ENCODE measurements around the gene PPP1R16B. TPM values are rescaled to one million over a fixed set of nuclear protein-coding genes. Genes with fewer than 3 reads are reported as not detected.
A peak's percentile ranks its signal among the peaks of the same experiment; 100 is the strongest.

PPP1R16B gene
- total RNA-seq, 1 donor from 2014 or later = 6.4 TPM

GRCh38 chr20:38931984-38932383, 126.5 kb downstream of the PPP1R16B start:
- DNase-seq (ENCODE audit: extremely low spot score in 2 of 2) = no peak
- no peaks in the 10 kb centered on the region for H3K9me3 ChIP-seq
- H3K27me3 ChIP-seq = no peaks in the 10 kb centered on the region
- no peaks in the 10 kb centered on the region for H3K36me3 ChIP-seq
- H3K27ac ChIP-seq = no peak overlapping the region
- intact Hi-C loops (cut with DNase I) = no loop called here
- TF ChIP-seq POLR2A (IDR thresholded peaks at IDR 0.05) (no peak), CTCF (IDR thresholded peaks at IDR 0.05) (no peak), POLR2AphosphoS5 (IDR thresholded peaks at IDR 0.05; ENCODE audit: insufficient read depth in 1 of 2, low read depth in 1 of 2) (no peak)
- H3K4me1 ChIP-seq = peaks cover 18% of the 10 kb centered on the region
- H3K4me3 ChIP-seq = no peak overlapping the region

- no peaks in the 10 kb centered on the region for H3K9me3 ChIP-seq
These were observed 127.1 kb downstream of the PPP1R16B start for GRCh38 chr20:38932457-38933120.

GRCh38 chr20:38934530-38934929, 129.0 kb downstream of the PPP1R16B start:
- Histone ChIP-seq H3K4me3 (no peak overlapping the region), H3K36me3 (no peaks in the 10 kb centered on the region), H3K27me3 (no peaks in the 10 kb centered on the region), H3K27ac (no peak overlapping the region), H3K9me3 (no peaks in the 10 kb centered on the region), H3K4me1 (peaks cover 9% of the 10 kb centered on the region)
- intact Hi-C loops (cut with DNase I) = no loop called here
- no peak for DNase-seq (ENCODE audit: extremely low spot score in 2 of 2)
- no peak for TF ChIP-seq POLR2A (IDR thresholded peaks at IDR 0.05)
- no peak for TF ChIP-seq POLR2AphosphoS5 (IDR thresholded peaks at IDR 0.05; ENCODE audit: insufficient read depth in 1 of 2, low read depth in 1 of 2)
- TF ChIP-seq CTCF (IDR thresholded peaks at IDR 0.05) = no peak

More at GRCh38 chr20:38932457-38933120, 127.1 kb downstream of the PPP1R16B start:
- Histone ChIP-seq H3K27ac (no peak overlapping the region), H3K27me3 (no peaks in the 10 kb centered on the region), H3K4me3 (no peak overlapping the region), H3K36me3 (no peaks in the 10 kb centered on the region), H3K4me1 (peaks cover 12% of the 10 kb centered on the region)
- intact Hi-C loops (cut with DNase I) = no loop called here
- TF ChIP-seq POLR2A (IDR thresholded peaks at IDR 0.05) (no peak), POLR2AphosphoS5 (IDR thresholded peaks at IDR 0.05; ENCODE audit: insufficient read depth in 1 of 2, low read depth in 1 of 2) (no peak), CTCF (IDR thresholded peaks at IDR 0.05) (no peak)
- DNase-seq (ENCODE audit: extremely low spot score in 2 of 2) = no peak

GRCh38 chr20:38935285-38935684, 129.8 kb downstream of the PPP1R16B start:
- Histone ChIP-seq H3K27me3 (no peaks in the 10 kb centered on the region), H3K4me3 (no peak overlapping the region), H3K27ac (no peak overlapping the region), H3K36me3 (no peaks in the 10 kb centered on the region), H3K4me1 (peaks cover 9% of the 10 kb centered on the region), H3K9me3 (no peaks in the 10 kb centered on the region)
- TF ChIP-seq POLR2A (IDR thresholded peaks at IDR 0.05) = no peak
- TF ChIP-seq CTCF (IDR thresholded peaks at IDR 0.05) = no peak
- no peak for TF ChIP-seq POLR2AphosphoS5 (IDR thresholded peaks at IDR 0.05; ENCODE audit: insufficient read depth in 1 of 2, low read depth in 1 of 2)
- no peak for DNase-seq (ENCODE audit: extremely low spot score in 2 of 2)
- intact Hi-C loops (cut with DNase I) = no loop called here

GRCh38 chr20:38935967-38936407, 130.5 kb downstream of the PPP1R16B start:
- peaks cover 9% of the 10 kb centered on the region for H3K4me1 ChIP-seq
- intact Hi-C loops (cut with DNase I) = no loop called here
- no peak overlapping the region for H3K4me3 ChIP-seq
- DNase-seq (ENCODE audit: extremely low spot score in 2 of 2) = no peak
- no peak overlapping the region for H3K27ac ChIP-seq
- TF ChIP-seq POLR2A (IDR thresholded peaks at IDR 0.05) (no peak), CTCF (IDR thresholded peaks at IDR 0.05) (no peak), POLR2AphosphoS5 (IDR thresholded peaks at IDR 0.05; ENCODE audit: insufficient read depth in 1 of 2, low read depth in 1 of 2) (peak in 1 of 2 donors; percentile 12)
- no peaks in the 10 kb centered on the region for H3K36me3 ChIP-seq
- H3K9me3 ChIP-seq = no peaks in the 10 kb centered on the region
- no peaks in the 10 kb centered on the region for H3K27me3 ChIP-seq

Data from vagina (tissue), 2 donors.